ENCODE results near the gene CAB39. TPM values are rescaled to one million over a fixed set of nuclear protein-coding genes. Genes with fewer than 3 reads are reported as not detected.

Gene CAB39
- total and polyA plus RNA-seq, 2 donors (not counting 1 experiment from before 2014, with no cell fraction given): 51.1 to 72.3 TPM

GRCh38 chr2:230847883-230848388 is 135.3 kb downstream of the CAB39 start:
- peaks cover 8% of the 10 kb centered on the region for H3K27me3 ChIP-seq (ENCODE audit: control insufficient read depth, insufficient read depth, low read length)
- H3K4me2 ChIP-seq (ENCODE audit: extremely low read depth, insufficient read depth, low read length): peak overlapping the region; percentile 17
- H3K9me3 ChIP-seq (ENCODE audit: control insufficient read depth, insufficient read depth, low read depth, low read length): no peaks in the 10 kb centered on the region
- no peaks in the 10 kb centered on the region for H3K4me1 ChIP-seq (ENCODE audit: control insufficient read depth, extremely low read depth, insufficient read depth, low read length)
- DNase-seq (ENCODE audit: low read depth in 2 of 2): peak; percentile 74 to 78
- no peak overlapping the region for H3K4me3 ChIP-seq (replicated peaks in 1 of 4; ENCODE audit: control extremely low read depth in 1 of 4, insufficient read depth in 1 of 4, low read depth in 3 of 4, low read length in 4 of 4)
- no peaks in the 10 kb centered on the region for H3K79me2 ChIP-seq (ENCODE audit: control insufficient read depth, insufficient read depth, low read length)
- H3K27ac ChIP-seq (ENCODE audit: insufficient read depth, low read length): no peak overlapping the region
- H4K20me1 ChIP-seq (ENCODE audit: control insufficient read depth, extremely low read depth, insufficient read depth, low read length): no peaks in the 10 kb centered on the region
- peak overlapping the region; percentile 11 for H2AFZ ChIP-seq (ENCODE audit: low read length)
- TF ChIP-seq EZH2 (IDR thresholded peaks at IDR 0.05; ENCODE audit: low read length, missing control alignments) (no peak), CTCF (conservative IDR thresholded peaks at IDR 0.05 in 1 of 2, IDR thresholded peaks at IDR 0.05 in 1 of 2; ENCODE audit: low read depth in 1 of 2, low read length in 2 of 2) (peak; percentile 67 to 83)
- H3K36me3 ChIP-seq (ENCODE audit: control insufficient read depth, insufficient read depth, low read length): no peaks in the 10 kb centered on the region
- H3K9ac ChIP-seq (ENCODE audit: insufficient read depth, low read length): no peak overlapping the region

GRCh38 chr2:230849633-230850357 is 137.2 kb downstream of the CAB39 start:
- H3K79me2 ChIP-seq (ENCODE audit: control insufficient read depth, insufficient read depth, low read length): no peaks in the 10 kb centered on the region
- no peaks in the 10 kb centered on the region for H3K9me3 ChIP-seq (ENCODE audit: control insufficient read depth, insufficient read depth, low read depth, low read length)
- DNase-seq (ENCODE audit: low read depth in 2 of 2): no peak
- peaks cover 8% of the 10 kb centered on the region for H3K27me3 ChIP-seq (ENCODE audit: control insufficient read depth, insufficient read depth, low read length)
- H3K9ac ChIP-seq (ENCODE audit: insufficient read depth, low read length): no peak overlapping the region
- TF ChIP-seq EZH2 (IDR thresholded peaks at IDR 0.05; ENCODE audit: low read length, missing control alignments): no peak
- TF ChIP-seq CTCF (conservative IDR thresholded peaks at IDR 0.05 in 1 of 2, IDR thresholded peaks at IDR 0.05 in 1 of 2; ENCODE audit: low read depth in 1 of 2, low read length in 2 of 2): peak; percentile 65 to 79
- no peak overlapping the region for H3K4me3 ChIP-seq (replicated peaks in 1 of 4; ENCODE audit: control extremely low read depth in 1 of 4, insufficient read depth in 1 of 4, low read depth in 3 of 4, low read length in 4 of 4)
- no peak overlapping the region for H2AFZ ChIP-seq (ENCODE audit: low read length)
- no peak overlapping the region for H3K4me2 ChIP-seq (ENCODE audit: extremely low read depth, insufficient read depth, low read length)
- no peaks in the 10 kb centered on the region for H3K4me1 ChIP-seq (ENCODE audit: control insufficient read depth, extremely low read depth, insufficient read depth, low read length)
- H4K20me1 ChIP-seq (ENCODE audit: control insufficient read depth, extremely low read depth, insufficient read depth, low read length): no peaks in the 10 kb centered on the region
- H3K27ac ChIP-seq (ENCODE audit: insufficient read depth, low read length): no peak overlapping the region
- no peaks in the 10 kb centered on the region for H3K36me3 ChIP-seq (ENCODE audit: control insufficient read depth, insufficient read depth, low read length)

- H2AFZ ChIP-seq (ENCODE audit: low read length): no peak overlapping the region
- H3K27me3 ChIP-seq (ENCODE audit: control insufficient read depth, insufficient read depth, low read length): peaks cover 8% of the 10 kb centered on the region
- H3K4me1 ChIP-seq (ENCODE audit: control insufficient read depth, extremely low read depth, insufficient read depth, low read length): no peaks in the 10 kb centered on the region
- H3K9me3 ChIP-seq (ENCODE audit: control insufficient read depth, insufficient read depth, low read depth, low read length): no peaks in the 10 kb centered on the region
- H3K4me2 ChIP-seq (ENCODE audit: extremely low read depth, insufficient read depth, low read length): no peak overlapping the region
- DNase-seq (ENCODE audit: low read depth in 2 of 2): no peak
- H3K79me2 ChIP-seq (ENCODE audit: control insufficient read depth, insufficient read depth, low read length): no peaks in the 10 kb centered on the region
- H3K27ac ChIP-seq (ENCODE audit: insufficient read depth, low read length): no peak overlapping the region
- H3K9ac ChIP-seq (ENCODE audit: insufficient read depth, low read length): no peak overlapping the region
- H3K4me3 ChIP-seq (replicated peaks in 1 of 4; ENCODE audit: control extremely low read depth in 1 of 4, insufficient read depth in 1 of 4, low read depth in 3 of 4, low read length in 4 of 4): no peak overlapping the region
- H4K20me1 ChIP-seq (ENCODE audit: control insufficient read depth, extremely low read depth, insufficient read depth, low read length): no peaks in the 10 kb centered on the region
- no peak for TF ChIP-seq CTCF (conservative IDR thresholded peaks at IDR 0.05 in 1 of 2, IDR thresholded peaks at IDR 0.05 in 1 of 2; ENCODE audit: low read depth in 1 of 2, low read length in 2 of 2)
- no peak for TF ChIP-seq EZH2 (IDR thresholded peaks at IDR 0.05; ENCODE audit: low read length, missing control alignments)
- H3K36me3 ChIP-seq (ENCODE audit: control insufficient read depth, insufficient read depth, low read length): no peaks in the 10 kb centered on the region
Observed at GRCh38 chr2:230850358-230850658, 137.7 kb downstream of the CAB39 start.

Data from fibroblast of lung (primary cell).